ENCODE measurements around the gene CIAO2B.

Gene CIAO2B

DNA sequence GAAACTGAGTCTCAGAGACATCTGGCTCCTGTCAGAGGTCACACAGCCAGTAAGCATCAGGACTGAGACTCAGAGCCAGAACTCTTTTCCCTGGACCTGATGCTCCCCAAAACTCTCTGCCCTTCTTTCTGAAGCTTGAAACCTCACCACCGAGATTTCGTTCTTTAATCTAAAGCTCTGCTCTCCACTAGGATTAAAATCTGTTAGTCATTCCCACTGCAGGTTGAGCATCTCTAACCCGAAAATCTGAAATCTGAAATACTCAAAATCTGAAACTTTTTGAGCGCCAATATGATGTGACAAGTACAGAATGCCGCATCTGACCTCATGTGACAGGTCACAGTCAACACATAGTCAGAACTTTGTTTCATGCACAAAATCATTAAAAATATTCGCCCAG lies 17.7 kb downstream of the CIAO2B start:
- DNase-seq, result no peak
- TF ChIP-seq POLR2A (IDR thresholded peaks at IDR 0.05; ENCODE audit: low read length) (no peak), GATA1 (IDR thresholded peaks at IDR 0.05; ENCODE audit: low read depth, low read length) (no peak)

DNA sequence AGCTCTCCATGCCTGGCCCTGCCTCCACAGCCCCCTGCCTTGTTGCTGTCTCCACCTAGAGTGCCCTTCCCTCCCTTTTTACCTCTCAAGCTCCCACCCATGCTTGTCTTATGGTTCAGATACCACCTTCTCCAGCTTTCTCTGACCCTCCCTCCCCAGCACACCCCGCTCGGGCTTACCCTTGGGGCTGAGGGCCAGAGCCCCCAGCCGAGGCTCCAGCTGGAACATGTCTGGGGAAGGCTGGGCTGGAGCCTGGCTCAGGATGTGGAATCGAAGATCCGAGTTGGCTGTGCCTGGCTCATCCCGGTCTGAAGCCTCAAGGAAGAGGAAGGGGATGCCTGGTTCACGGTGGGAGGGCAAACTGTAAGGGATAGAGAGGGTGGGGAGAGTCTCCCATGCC lies 19.2 kb downstream of the CIAO2B start:
- TF ChIP-seq GATA1 (IDR thresholded peaks at IDR 0.05; ENCODE audit: low read depth, low read length), result no peak
- TF ChIP-seq POLR2A (IDR thresholded peaks at IDR 0.05; ENCODE audit: low read length), result no peak

DNA sequence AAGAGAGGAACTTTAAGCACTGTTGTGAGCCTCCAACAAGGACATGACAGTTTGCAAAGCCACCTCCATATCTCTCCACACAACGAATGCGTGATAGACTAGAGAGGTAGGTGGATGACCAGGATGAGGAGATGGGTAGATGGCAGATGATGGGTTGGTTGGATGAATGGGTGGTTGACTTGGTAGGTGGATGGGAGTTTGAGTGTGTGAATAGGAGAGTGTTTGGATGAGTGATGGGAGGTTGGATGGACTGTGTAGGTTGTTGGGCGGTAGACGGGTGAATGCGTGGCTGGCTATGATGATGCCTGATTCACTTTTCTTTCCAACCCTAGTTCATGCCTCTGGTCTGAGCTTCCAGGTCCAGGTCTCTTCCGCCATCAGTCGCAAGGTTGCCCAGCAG lies 19.7 kb downstream of the CIAO2B start:
- no peak for TF ChIP-seq POLR2A (IDR thresholded peaks at IDR 0.05; ENCODE audit: low read length)

More for the DNA sequence above, 19.2 kb downstream of the CIAO2B start:
- no peak for DNase-seq

DNA sequence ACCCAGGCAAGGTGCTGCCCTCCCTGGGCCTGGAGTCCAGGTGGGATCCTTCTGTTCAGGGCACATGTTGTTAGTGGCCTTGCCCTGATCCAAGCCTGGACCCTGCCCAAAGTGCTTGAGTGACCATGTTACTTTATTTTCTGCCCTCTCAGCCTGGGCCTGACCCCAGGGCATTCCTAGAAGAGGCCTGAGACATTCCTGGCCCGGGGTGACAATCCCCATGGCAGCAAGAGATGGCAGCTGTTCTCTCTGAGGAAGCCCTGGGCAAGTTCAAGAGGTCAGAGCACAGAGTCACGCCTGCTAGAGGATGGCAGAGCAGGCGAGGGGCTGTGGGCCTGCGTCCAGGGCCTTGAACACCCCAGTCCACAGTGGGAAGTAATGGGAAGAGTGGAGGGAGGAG lies 20.5 kb downstream of the CIAO2B start:
- DNase-seq, result no peak
- TF ChIP-seq POLR2A (IDR thresholded peaks at IDR 0.05; ENCODE audit: low read length) (no peak), GATA1 (IDR thresholded peaks at IDR 0.05; ENCODE audit: low read depth, low read length) (no peak)

More for the DNA sequence above, 19.7 kb downstream of the CIAO2B start:
- no peak for DNase-seq

DNA sequence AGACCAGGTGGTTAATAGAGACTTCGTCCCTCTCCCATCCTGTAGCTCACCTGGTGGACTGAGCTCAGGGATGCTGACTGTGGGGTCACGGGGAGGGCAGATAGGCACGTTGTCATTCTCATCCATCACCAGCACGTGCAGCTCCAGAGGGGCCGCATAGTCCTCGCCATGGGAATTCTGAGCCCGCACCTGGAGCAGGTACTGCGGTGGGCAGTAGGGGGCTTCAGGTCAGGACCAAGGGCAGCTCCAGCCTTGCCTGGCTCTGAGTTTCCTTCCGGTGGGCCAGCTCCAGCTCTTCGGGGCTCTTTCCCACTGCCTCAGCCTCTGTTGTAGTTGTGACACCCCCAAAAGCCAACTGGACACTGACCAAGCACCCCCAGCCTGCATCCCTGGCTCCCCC lies 21.1 kb downstream of the CIAO2B start:
- TF ChIP-seq POLR2A (IDR thresholded peaks at IDR 0.05; ENCODE audit: low read length) (no peak), GATA1 (IDR thresholded peaks at IDR 0.05; ENCODE audit: low read depth, low read length) (no peak)
- no peak for DNase-seq

DNA sequence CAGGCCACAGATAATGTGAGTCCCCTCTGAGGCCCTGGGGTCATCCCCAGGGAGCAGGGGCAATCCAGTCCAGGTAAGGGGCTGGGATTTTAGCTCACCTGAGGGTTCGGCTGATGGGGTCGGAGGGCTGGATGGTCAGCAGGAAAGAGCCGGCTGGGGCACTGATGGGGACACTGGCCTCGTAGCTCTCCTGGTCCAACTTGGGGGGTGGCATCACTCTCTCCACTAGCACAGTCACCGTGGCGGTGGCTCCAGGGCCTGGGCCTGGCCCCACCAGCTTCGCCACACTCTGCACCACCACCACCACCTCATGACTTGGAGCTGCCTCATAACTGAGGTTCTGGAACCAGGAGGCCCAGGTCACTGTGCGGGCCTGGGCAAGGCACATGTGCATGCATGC lies 22.4 kb downstream of the CIAO2B start:
- DNase-seq, result no peak
- TF ChIP-seq GATA1 (IDR thresholded peaks at IDR 0.05; ENCODE audit: low read depth, low read length), result no peak
- no peak for TF ChIP-seq POLR2A (IDR thresholded peaks at IDR 0.05; ENCODE audit: low read length)

DNA sequence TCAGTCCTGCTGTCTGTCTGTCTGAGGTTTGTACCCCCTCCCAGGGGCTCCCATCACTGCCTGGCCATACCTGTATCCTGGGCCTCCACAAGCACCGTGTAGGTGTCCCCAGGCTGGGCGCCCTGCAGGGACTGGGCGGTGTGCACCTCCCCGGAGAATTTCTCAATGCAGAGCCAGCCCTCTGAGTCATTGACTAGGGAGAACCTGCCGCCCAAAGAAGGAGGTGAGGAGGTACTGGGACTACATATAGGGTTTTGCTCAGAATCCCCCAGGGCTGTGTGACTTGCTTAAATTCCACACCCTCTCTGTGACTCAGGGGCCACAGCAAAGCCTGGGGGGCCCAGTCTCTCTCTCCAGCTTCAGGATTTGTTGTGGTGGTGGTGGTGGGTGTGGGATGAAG lies 23.1 kb downstream of the CIAO2B start:
- no peak for DNase-seq
- TF ChIP-seq GATA1 (IDR thresholded peaks at IDR 0.05; ENCODE audit: low read depth, low read length), result no peak
- TF ChIP-seq POLR2A (IDR thresholded peaks at IDR 0.05; ENCODE audit: low read length), result no peak

DNA sequence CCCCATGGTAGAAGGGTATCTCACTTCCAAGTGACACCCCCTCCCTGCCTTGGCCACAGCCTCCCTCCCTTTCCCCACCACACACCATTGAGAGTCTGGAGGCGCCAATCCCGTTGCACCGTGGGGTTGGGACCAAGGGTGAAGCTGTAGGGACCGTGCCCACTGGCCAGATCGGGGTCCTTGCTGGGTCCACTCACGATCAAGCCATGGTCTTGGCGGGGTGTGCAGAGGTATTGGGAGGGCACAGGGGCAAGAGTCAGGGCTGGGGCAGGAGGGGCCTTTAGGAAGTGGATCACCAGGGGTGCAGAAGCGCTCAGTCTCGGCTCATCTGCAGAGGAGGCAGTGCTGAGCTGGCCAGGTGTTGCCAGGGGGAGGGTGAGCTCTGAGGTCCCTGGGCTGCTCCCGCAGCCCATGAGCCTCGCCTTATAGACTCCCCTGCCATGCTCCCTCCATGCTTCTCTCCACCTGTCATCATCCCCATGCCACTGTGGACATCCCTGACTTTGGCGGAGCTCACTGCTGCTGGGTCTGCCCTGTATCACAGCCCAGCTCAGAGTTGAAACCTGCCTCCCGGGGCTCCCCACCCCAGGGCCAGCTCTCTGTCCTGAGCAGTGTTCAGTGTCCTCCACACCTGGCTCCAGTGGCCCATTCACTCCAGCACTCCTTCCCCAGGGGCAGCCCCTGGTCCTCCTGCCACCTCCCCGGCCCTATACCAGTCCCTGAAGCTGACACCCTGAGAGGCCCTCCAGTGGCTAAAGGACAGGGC lies 23.8 kb downstream of the CIAO2B start:
- TF ChIP-seq GATA1 (IDR thresholded peaks at IDR 0.05; ENCODE audit: low read depth, low read length), result no peak
- TF ChIP-seq POLR2A (IDR thresholded peaks at IDR 0.05; ENCODE audit: low read length), result no peak
- DNase-seq, result no peak

DNA sequence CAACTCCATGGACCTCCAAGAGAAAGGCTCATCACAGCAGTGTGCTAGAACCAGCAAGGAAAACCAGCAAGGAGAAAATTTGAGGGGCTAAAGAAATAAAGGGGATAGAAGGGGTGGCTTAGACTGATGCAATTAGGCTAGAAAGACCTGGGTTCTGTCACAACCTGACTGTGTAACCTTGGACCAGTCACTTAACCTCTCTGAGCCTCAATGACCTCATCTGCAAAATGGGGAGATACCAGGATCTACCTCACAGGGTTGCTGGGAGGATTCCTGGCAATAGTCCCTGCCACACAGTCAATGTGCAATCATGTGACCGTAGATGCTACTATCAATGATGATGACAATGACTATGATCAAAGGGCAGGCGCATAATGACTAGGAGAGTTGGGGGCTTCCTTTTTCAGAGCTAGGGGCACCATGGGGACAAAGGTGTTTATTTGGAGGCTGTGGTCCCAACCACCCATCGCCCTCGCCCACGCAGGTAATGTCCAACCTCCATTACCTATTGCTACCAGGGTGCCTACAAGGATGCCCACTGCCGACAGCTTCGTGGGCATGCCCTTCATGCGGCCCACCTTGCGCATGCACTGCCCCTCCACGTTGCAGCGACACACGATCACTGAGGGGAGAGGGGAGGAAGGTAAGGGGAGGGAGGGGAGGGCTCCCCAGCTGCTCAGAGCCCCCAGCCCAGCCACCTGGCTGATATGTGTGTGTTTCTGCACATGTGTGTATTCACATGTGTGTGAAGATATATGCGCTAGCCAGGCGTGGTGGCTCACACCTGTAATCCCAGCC lies 25.2 kb downstream of the CIAO2B start:
- DNase-seq, result no peak
- TF ChIP-seq POLR2A (IDR thresholded peaks at IDR 0.05; ENCODE audit: low read length) (no peak), GATA1 (IDR thresholded peaks at IDR 0.05; ENCODE audit: low read depth, low read length) (no peak)

DNA sequence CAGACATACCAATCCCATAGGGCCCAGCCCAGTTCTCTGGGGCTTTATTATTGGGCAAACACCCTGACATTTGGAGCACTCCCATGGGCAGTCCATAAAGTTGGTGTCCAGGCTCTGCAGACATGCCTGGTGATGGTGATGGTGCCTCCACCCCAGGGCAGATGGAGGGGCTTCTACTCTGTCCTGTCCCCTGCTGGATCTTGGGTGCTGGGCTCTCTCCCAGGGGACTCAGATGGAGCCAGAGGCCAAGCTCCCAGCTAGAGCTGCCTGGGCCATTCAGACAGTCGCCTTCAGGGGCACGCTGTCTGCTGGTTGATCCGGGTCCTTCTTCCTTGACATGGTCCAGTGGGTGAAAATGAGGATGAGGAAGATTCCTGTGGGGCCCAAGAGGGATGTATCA lies 26.1 kb downstream of the CIAO2B start:
- no peak for TF ChIP-seq GATA1 (IDR thresholded peaks at IDR 0.05; ENCODE audit: low read depth, low read length)
- no peak for TF ChIP-seq POLR2A (IDR thresholded peaks at IDR 0.05; ENCODE audit: low read length)

DNA sequence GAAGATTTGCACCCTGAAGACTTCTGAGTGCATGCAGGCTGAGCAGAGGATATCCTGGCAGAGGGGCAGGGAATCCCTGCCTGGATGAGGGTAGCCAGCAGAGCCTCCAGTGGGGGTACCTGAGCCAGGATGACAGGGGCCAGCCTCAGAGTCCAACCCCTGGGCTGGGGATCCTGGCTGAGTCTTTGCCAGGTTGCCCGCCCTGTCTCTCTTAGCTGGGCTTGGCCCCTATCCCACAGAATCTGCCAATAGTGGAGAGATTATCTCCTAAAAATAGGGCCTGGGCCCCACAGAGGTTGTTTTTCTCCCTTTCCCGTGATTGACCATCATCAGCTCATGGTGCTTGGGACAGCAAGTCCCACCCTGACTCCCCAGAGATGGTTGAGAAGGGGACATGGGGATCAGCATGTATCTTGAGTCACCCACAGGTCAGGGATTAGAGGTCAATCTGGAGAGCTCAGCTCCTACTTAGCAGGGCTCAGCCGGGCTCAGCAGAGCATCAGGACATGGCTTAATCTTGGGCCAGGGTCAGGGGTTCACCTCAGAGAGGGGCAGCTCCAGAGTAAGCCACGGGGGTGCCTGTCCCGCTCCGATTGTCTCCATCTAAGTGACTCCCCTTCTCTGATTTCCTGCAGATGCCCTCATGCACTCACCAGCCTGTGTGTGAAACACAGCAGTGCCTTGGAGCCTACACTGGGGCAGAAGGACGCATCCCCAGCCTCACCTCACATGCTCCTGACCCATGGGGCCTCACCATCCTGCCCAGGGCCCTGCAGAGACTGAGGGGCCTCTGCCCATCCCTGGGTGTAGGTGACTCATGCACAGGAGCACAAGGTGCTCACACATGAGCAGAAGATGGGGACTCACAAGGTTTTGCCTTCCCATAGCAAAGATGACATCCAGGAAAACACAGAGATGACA lies 27.0 kb downstream of the CIAO2B start:
- no peak for TF ChIP-seq POLR2A (IDR thresholded peaks at IDR 0.05; ENCODE audit: low read length)
- TF ChIP-seq GATA1 (IDR thresholded peaks at IDR 0.05; ENCODE audit: low read depth, low read length), result no peak
- DNase-seq, result no peak

More for the DNA sequence above, 26.1 kb downstream of the CIAO2B start:
- DNase-seq, result no peak

DNA sequence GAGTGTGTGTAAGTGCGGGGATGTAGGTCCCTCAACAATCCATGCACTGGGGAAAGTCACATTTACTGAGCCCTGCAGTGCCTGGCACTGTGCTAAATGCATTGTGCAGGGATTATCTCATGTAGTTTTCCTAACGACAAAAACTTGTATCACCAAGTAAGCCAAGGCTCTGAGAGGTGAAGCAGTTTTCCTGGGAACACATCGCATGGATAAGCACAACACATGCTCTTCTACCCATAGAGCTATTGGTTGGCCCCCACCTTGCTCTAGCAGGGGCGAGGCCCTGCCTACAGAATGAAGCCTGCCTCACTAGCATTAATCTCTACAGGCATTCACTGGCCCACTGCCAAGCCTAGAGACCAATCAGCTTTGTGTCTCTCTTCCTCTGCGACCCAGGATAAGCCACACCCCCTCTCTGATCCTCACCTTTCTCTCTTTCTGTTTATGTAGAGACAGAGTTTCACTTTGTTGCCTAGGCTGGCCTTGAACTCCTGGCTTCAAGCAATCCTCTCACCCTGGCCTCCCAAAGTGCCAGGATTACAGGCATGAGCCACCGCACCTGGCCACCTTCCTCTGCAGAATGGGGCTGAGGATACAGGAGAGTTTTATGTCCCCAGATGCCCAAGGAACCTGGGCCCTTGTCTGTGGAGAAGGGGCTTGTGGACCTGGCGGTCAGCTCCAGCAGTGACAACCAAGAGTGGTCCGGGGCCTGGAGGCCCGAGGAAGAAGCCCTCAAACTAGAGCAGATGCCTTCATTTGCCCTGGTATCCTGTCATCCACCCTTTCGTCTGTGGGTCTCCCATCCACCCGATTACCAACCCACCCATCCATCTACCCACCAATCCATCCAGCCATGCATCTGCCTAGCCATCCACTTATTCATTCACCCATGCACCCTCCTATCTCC lies 28.3 kb downstream of the CIAO2B start:
- TF ChIP-seq GATA1 (IDR thresholded peaks at IDR 0.05; ENCODE audit: low read depth, low read length), result no peak
- TF ChIP-seq POLR2A (IDR thresholded peaks at IDR 0.05; ENCODE audit: low read length), result peak; percentile 34
- peak; percentile 93 to 95 for DNase-seq
